Astrocyte (in vitro differentiated cells and primary cell): ENCODE data around the gene MOSMO. TPM values are rescaled to one million over a fixed set of nuclear protein-coding genes. Genes with fewer than 3 reads are reported as not detected.

Source experiments
- DNase-seq: peaks from one replicate; pipeline ENCODE4 v3.0.0-alpha.2; 2010; ENCODE audit warnings: low read depth
- FAIRE-seq: peaks from 2 replicates; lab custom pipeline; 2011; peaks lifted over from hg19 to GRCh38; lab: Jason Lieb, UNC
- H2AFZ ChIP-seq: 2 replicates; pipeline ENCODE4 v1.6.0; 2012; ENCODE audit warnings: low read depth, low read length, inconsistent platforms
- H3K27ac ChIP-seq: 2 replicates; pipeline ENCODE4 v1.5.1; 2011; ENCODE audit warnings: low read depth, low read length, inconsistent platforms
- H3K27me3 ChIP-seq: 2 replicates; pipeline ENCODE4 v1.6.0; 2011; ENCODE audit warnings: low read length, inconsistent platforms; ENCODE audit not compliant: insufficient read depth
- H3K36me3 ChIP-seq: 2 replicates; pipeline ENCODE4 v1.5.1; 2011; ENCODE audit warnings: low read length, inconsistent platforms; ENCODE audit not compliant: insufficient read depth
- H3K4me1 ChIP-seq: 2 replicates; pipeline ENCODE4 v1.5.1; 2011; ENCODE audit warnings: low read length, inconsistent platforms; ENCODE audit not compliant: insufficient read depth
- H3K4me2 ChIP-seq: 2 replicates; pipeline ENCODE4 v1.6.0; 2012; ENCODE audit warnings: low read length, inconsistent platforms
- H3K4me3 ChIP-seq: 2 replicates; pipeline ENCODE4 v1.5.1; 2011; ENCODE audit warnings: low read depth, mild to moderate bottlenecking, low read length, inconsistent platforms; ENCODE audit not compliant: insufficient read depth
- H3K79me2 ChIP-seq: 2 replicates; pipeline ENCODE4 v1.6.0; 2012; ENCODE audit warnings: mild to moderate bottlenecking, low read length, inconsistent platforms; ENCODE audit not compliant: insufficient read depth
- H3K9ac ChIP-seq: 2 replicates; pipeline ENCODE4 v1.6.0; 2012; ENCODE audit warnings: mild to moderate bottlenecking, low read length, inconsistent platforms
- H3K9me3 ChIP-seq: 2 replicates; pipeline ENCODE4 v1.5.1; 2012; ENCODE audit warnings: low read depth, mild to moderate bottlenecking, low read length, inconsistent platforms; ENCODE audit not compliant: insufficient read depth
- H4K20me1 ChIP-seq: 2 replicates; pipeline ENCODE4 v1.6.0; 2012; ENCODE audit warnings: low read length, inconsistent platforms; ENCODE audit not compliant: insufficient read depth
- H3K27ac Mint-ChIP-seq: one replicate; pipeline ENCODE4 v1.8.0; 2021; ENCODE audit warnings: mild to moderate bottlenecking, mixed read lengths; ENCODE audit not compliant: unreplicated experiment
- H3K27me3 Mint-ChIP-seq: one replicate; pipeline ENCODE4 v1.8.0; 2021; ENCODE audit warnings: low read depth, mixed read lengths; ENCODE audit not compliant: unreplicated experiment
- H3K36me3 Mint-ChIP-seq: one replicate; pipeline ENCODE4 v1.8.0; 2021; ENCODE audit warnings: low read depth, mixed read lengths; ENCODE audit not compliant: unreplicated experiment
- H3K4me1 Mint-ChIP-seq: one replicate; pipeline ENCODE4 v1.8.0; 2021; ENCODE audit warnings: low read depth, mixed read lengths; ENCODE audit not compliant: unreplicated experiment
- H3K4me3 Mint-ChIP-seq: one replicate; pipeline ENCODE4 v1.8.0; 2021; ENCODE audit warnings: mild to moderate bottlenecking, moderate library complexity, mixed read lengths; ENCODE audit not compliant: unreplicated experiment
- H3K9me3 Mint-ChIP-seq: one replicate; pipeline ENCODE4 v1.8.0; 2021; ENCODE audit warnings: mild to moderate bottlenecking, mixed read lengths; ENCODE audit not compliant: unreplicated experiment
- CTCF ChIP-seq: IDR thresholded peaks from 2 replicates; pipeline ENCODE4 v1.5.1; 2011; ENCODE audit warnings: low read depth, mild to moderate bottlenecking, inconsistent platforms, low read length, moderate library complexity; ENCODE audit not compliant: insufficient read depth
- EZH2 ChIP-seq: IDR thresholded peaks from 2 replicates; pipeline ENCODE4 v1.6.1; 2012; ENCODE audit warnings: mild to moderate bottlenecking, low read length, inconsistent platforms; ENCODE audit not compliant: insufficient read depth
- total RNA-seq: library from RNA; stranded (reverse); gene quantifications from 2 replicates; pipeline ENCODE4 v1.2.1, GENCODE V29; 2021

MOSMO gene
- total RNA-seq, 1 donor from 2014 or later: 11.5 TPM

DNA sequence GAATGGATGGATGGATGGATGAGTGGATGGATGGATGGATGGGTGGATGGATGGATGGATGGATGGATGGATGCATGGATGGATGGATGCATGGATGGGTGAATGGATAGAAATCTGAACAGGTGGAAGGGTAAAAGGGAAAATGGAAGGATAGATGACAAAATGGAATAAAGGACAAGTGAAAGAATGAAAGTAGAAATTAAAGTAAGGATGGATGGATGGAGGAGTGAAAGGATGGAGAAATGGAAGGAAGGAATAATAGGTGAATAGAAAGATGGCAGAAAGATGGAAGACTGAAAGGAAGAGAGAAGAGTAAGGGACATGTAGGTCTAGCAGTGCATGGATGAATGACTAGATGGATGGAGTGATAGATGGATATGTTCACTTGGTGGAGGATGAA, 114.3 kb downstream of the MOSMO start:
- H3K4me2 ChIP-seq: no peak overlapping the region
- no peaks in the 10 kb centered on the region for H3K27me3 ChIP-seq
- H3K4me3 ChIP-seq: no peak overlapping the region
- H3K79me2 ChIP-seq: no peaks in the 10 kb centered on the region
- H3K9me3 ChIP-seq: no peaks in the 10 kb centered on the region
- Mint-ChIP-seq H3K9me3 (peaks cover 2% of the 10 kb centered on the region), H3K4me3 (no peak overlapping the region), H3K27ac (no peak overlapping the region), H3K4me1 (no peaks in the 10 kb centered on the region), H3K27me3 (peaks cover 17% of the 10 kb centered on the region), H3K36me3 (no peaks in the 10 kb centered on the region)
- no peak for TF ChIP-seq CTCF
- TF ChIP-seq EZH2: no peak
- no peak overlapping the region for H2AFZ ChIP-seq
- H3K9ac ChIP-seq: no peak overlapping the region
- H3K36me3 ChIP-seq: no peaks in the 10 kb centered on the region
- H3K4me1 ChIP-seq: no peaks in the 10 kb centered on the region
- H3K27ac ChIP-seq: no peak overlapping the region
- FAIRE-seq (no peak), DNase-seq (no peak)
- H4K20me1 ChIP-seq: no peaks in the 10 kb centered on the region

- DNase-seq (no peak), FAIRE-seq (no peak)
- no peak for TF ChIP-seq CTCF
- TF ChIP-seq EZH2: no peak
- H4K20me1 ChIP-seq: no peaks in the 10 kb centered on the region
- Mint-ChIP-seq H3K27me3 (peaks cover 23% of the 10 kb centered on the region), H3K4me3 (no peak overlapping the region), H3K4me1 (no peaks in the 10 kb centered on the region), H3K9me3 (peaks cover 8% of the 10 kb centered on the region), H3K27ac (no peak overlapping the region), H3K36me3 (no peaks in the 10 kb centered on the region)
- H3K79me2 ChIP-seq: no peaks in the 10 kb centered on the region
- H3K27me3 ChIP-seq: no peaks in the 10 kb centered on the region
- no peaks in the 10 kb centered on the region for H3K4me1 ChIP-seq
- no peak overlapping the region for H3K4me3 ChIP-seq
- no peaks in the 10 kb centered on the region for H3K36me3 ChIP-seq
- H3K27ac ChIP-seq: no peak overlapping the region
- H3K4me2 ChIP-seq: no peak overlapping the region
- no peaks in the 10 kb centered on the region for H3K9me3 ChIP-seq
- H3K9ac ChIP-seq: no peak overlapping the region
- no peak overlapping the region for H2AFZ ChIP-seq
These were observed 115.2 kb downstream of the MOSMO start for GRCh38 chr16:22123146-22123545.

- Histone ChIP-seq H3K4me1 (no peaks in the 10 kb centered on the region), H3K27ac (no peak overlapping the region), H4K20me1 (no peaks in the 10 kb centered on the region), H3K36me3 (no peaks in the 10 kb centered on the region), H3K9ac (no peak overlapping the region), H3K4me3 (no peak overlapping the region), H2AFZ (no peak overlapping the region), H3K9me3 (no peaks in the 10 kb centered on the region), H3K27me3 (no peaks in the 10 kb centered on the region), H3K4me2 (no peak overlapping the region), H3K79me2 (no peaks in the 10 kb centered on the region)
- Mint-ChIP-seq H3K27me3 (peaks cover 24% of the 10 kb centered on the region), H3K36me3 (no peaks in the 10 kb centered on the region), H3K4me1 (no peaks in the 10 kb centered on the region), H3K27ac (no peak overlapping the region), H3K9me3 (peaks cover 14% of the 10 kb centered on the region), H3K4me3 (no peak overlapping the region)
- TF ChIP-seq CTCF: no peak
- TF ChIP-seq EZH2: no peak
- DNase-seq (no peak), FAIRE-seq (no peak)
These were observed 116.0 kb downstream of the MOSMO start for GRCh38 chr16:22123759-22124490.
